HG02623 (cell line): ENCODE data around the gene RIPOR3.
"Not testable (repeated sequence)": the region's sequence is repeated elsewhere in the genome, so short reads cannot be mapped to it uniquely, and the experiment has no call there.

ENCODE experiments used
- ATAC-seq: cut with Tn5 transposase; IDR thresholded peaks from one replicate; pipeline ENCODE4 v1.9.1; 2021; ENCODE audit warnings: moderate library complexity; ENCODE audit not compliant: unreplicated experiment

Gene RIPOR3

GRCh38 chr20:50635014-50635557 lies 56.3 kb downstream of the RIPOR3 start:
- ATAC-seq: no peak

- ATAC-seq: no peak
These were observed 57.2 kb downstream of the RIPOR3 start for GRCh38 chr20:50634191-50634590.

GRCh38 chr20:50633361-50633760 lies 58.0 kb downstream of the RIPOR3 start:
- ATAC-seq: no peak

GRCh38 chr20:50632701-50633100 lies 58.6 kb downstream of the RIPOR3 start:
- ATAC-seq: no peak

GRCh38 chr20:50632236-50632635 lies 59.1 kb downstream of the RIPOR3 start:
- ATAC-seq: no peak

GRCh38 chr20:50630578-50631263 lies 60.6 kb downstream of the RIPOR3 start:
- no peak for ATAC-seq

- ATAC-seq: no peak
These were observed 61.7 kb downstream of the RIPOR3 start for GRCh38 chr20:50629670-50630045.

GRCh38 chr20:50628853-50629669 lies 62.3 kb downstream of the RIPOR3 start:
- ATAC-seq: no peak

GRCh38 chr20:50628332-50628731 lies 63.0 kb downstream of the RIPOR3 start:
- ATAC-seq: no peak

- no peak for ATAC-seq
These were observed 63.6 kb downstream of the RIPOR3 start for GRCh38 chr20:50627747-50628146.

- ATAC-seq: no peak
These were observed 65.2 kb downstream of the RIPOR3 start for GRCh38 chr20:50625986-50626677.

- ATAC-seq: no peak
These were observed 66.9 kb downstream of the RIPOR3 start for GRCh38 chr20:50624351-50625016.

GRCh38 chr20:50621068-50621665 lies 70.2 kb downstream of the RIPOR3 start:
- no peak for ATAC-seq

- ATAC-seq: not testable (repeated sequence)
These were observed 70.9 kb downstream of the RIPOR3 start for GRCh38 chr20:50620459-50620858.

GRCh38 chr20:50618537-50618936 lies 72.8 kb downstream of the RIPOR3 start:
- no peak for ATAC-seq

GRCh38 chr20:50617022-50617421 lies 74.3 kb downstream of the RIPOR3 start:
- no peak for ATAC-seq

- ATAC-seq: no peak
These were observed 75.9 kb downstream of the RIPOR3 start for GRCh38 chr20:50615407-50615806.

- ATAC-seq: no peak
These were observed 77.7 kb downstream of the RIPOR3 start for GRCh38 chr20:50613438-50614169.

GRCh38 chr20:50611128-50611810 lies 80.1 kb downstream of the RIPOR3 start:
- no peak for ATAC-seq
